NCI-H2227 (cell line): ENCODE measurements around the gene ARL14EP.

Source experiments
- DNase-seq: peaks from one replicate; lab custom pipeline; 2025; ENCODE audit not compliant: unreplicated experiment; lab: John Stamatoyannopoulos, UW

The ARL14EP gene

GRCh38 chr11:30322826-30323710 lies at the start of gene ARL14EP:
Gene ARL14EP (plus strand): TSS chr11:30323104. CDS start chr11:30330949, 7,845 bp downstream.
- DNase-seq: peak; percentile 98

GRCh38 chr11:30277176-30277575 lies 45.7 kb upstream of the ARL14EP start:
- no peak for DNase-seq

- DNase-seq: no peak
These were observed 43.1 kb upstream of the ARL14EP start for GRCh38 chr11:30279796-30280195.

GRCh38 chr11:30281476-30282288 lies 41.2 kb upstream of the ARL14EP start:
- DNase-seq: no peak

- DNase-seq: no peak
These were observed 40.6 kb upstream of the ARL14EP start for GRCh38 chr11:30282289-30282631.

- no peak for DNase-seq
These were observed 38.1 kb upstream of the ARL14EP start for GRCh38 chr11:30284836-30285235.

GRCh38 chr11:30285416-30286121 lies 37.3 kb upstream of the ARL14EP start:
- no peak for DNase-seq

- no peak for DNase-seq
These were observed 31.6 kb upstream of the ARL14EP start for GRCh38 chr11:30291331-30291730.

GRCh38 chr11:30292545-30292944 lies 30.4 kb upstream of the ARL14EP start:
- no peak for DNase-seq

GRCh38 chr11:30295178-30295885 lies 27.6 kb upstream of the ARL14EP start:
- DNase-seq: no peak

- DNase-seq: no peak
These were observed 18.3 kb upstream of the ARL14EP start for GRCh38 chr11:30304620-30305019.

- no peak for DNase-seq
These were observed 12.3 kb upstream of the ARL14EP start for GRCh38 chr11:30310623-30311022.

GRCh38 chr11:30311189-30311588 lies 11.7 kb upstream of the ARL14EP start:
- no peak for DNase-seq

- no peak for DNase-seq
These were observed 10.7 kb upstream of the ARL14EP start for GRCh38 chr11:30312243-30312642.

GRCh38 chr11:30313580-30313979 lies 9.3 kb upstream of the ARL14EP start:
- DNase-seq: no peak

GRCh38 chr11:30314625-30315024 lies 8.3 kb upstream of the ARL14EP start:
- DNase-seq: no peak

GRCh38 chr11:30316237-30316636 lies 6.7 kb upstream of the ARL14EP start:
- DNase-seq: no peak

GRCh38 chr11:30317030-30317429 lies 5.9 kb upstream of the ARL14EP start:
- DNase-seq: no peak

GRCh38 chr11:30321321-30321720 lies 1.6 kb upstream of the ARL14EP start:
- DNase-seq: no peak

- peak; percentile 5 for DNase-seq
These were observed 713 bp upstream of the ARL14EP start for GRCh38 chr11:30322191-30322590.
